ENCODE results near the gene PIGP.
"Not testable (repeated sequence)": the region's sequence is repeated elsewhere in the genome, so short reads cannot be mapped to it uniquely, and the experiment has no call there.

PIGP gene

DNA sequence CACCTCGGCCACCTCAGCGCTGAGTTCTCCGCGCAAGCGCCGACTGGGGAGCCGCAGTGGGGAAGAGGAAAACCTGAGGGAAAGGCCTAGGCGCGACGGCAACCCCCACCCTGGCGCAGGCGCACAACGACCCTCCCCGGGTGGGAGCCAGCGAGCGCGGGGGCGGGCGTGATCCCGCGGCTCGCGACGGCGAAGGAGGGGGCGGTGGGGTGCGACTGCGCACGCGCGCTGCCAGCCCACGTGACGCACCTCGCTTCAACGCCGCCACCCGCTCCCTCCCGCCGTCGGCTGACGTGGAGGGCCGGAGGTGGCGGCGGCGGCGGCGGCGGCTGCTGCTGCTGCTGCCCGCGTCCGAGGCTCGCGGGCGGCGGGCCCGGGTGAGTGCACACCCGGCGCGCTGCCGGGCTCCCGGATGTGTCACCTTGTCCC, at the start of gene PIGP, which contains the start of gene TTC3:
Gene PIGP (minus strand): TSS at position 84 of the 429 bp plus-strand sequence. CDS start 556 bp downstream, outside the sequence.
Gene TTC3 (plus strand): TSS at position 267 of the 429 bp plus-strand sequence. CDS start 14,004 bp downstream, outside the sequence.
- peak; percentile 96 for DNase-seq

DNA sequence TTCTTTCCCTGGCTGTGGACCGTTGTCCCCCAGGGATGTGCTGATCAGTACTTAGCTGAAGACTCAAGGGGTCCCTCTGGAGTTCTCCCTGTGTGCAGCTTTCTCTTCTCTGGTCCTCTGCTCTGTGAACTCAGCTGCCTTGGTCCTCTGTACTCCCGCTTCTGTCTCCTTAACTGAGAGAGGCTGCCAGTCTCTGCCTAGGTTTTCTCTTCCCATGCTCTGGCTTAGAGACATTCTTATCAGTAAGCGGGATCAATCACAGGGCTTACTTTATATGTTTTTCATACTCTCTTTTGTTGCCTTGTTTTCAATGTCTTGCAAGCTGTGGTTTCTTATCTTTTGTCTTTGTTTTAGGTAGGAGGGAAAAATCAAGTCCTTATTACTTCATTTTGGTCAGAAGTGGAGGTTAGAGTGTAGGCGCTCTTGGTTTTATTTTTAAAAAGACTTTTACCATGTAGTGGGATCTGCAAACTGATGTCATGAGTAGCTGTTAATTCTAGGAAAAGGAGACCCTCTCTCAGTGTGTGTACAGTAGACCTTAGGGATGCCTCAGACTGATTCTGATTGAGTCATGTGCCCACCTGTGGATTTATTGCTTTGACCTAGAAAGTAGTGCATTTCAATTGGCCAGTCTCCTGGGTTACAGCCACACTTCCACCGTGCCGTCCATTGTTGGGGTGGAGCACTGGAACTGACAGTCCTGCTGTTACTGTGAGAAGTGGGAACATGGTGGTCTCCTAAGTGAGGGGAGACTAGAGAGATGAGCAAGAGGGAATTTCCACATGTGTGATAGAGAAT, 46.7 kb upstream of the PIGP start:
- no peak for DNase-seq

DNA sequence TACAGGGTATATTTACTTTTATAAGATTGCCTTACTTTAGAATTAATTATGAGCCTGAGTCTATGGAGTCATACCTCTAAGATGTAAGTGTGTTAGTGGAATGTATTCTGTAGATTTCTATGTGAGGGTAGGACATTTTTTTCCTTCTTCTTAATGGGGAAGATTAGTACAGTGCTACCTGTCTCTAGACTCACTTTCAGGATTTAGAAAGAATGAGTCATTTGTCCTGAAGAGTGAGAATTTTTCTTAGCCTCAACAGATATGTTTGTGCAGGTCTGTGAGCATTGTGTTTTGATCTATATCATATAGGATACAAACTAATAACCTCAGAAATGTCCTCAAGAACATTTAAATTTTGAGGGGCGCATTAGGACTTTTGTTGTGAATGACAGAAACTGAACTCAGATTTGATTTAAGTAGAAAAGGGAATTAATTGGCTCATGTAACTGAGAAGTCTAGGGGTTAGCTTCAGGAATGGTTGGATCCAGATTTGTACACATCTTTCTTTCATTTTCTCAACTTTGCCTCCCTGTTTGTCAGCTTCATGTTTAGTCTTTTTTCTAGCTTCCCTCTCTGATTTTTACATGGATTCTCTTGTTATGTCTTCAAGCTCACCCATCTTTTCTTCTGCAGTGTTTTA, 45.4 kb upstream of the PIGP start:
- no peak for DNase-seq

DNA sequence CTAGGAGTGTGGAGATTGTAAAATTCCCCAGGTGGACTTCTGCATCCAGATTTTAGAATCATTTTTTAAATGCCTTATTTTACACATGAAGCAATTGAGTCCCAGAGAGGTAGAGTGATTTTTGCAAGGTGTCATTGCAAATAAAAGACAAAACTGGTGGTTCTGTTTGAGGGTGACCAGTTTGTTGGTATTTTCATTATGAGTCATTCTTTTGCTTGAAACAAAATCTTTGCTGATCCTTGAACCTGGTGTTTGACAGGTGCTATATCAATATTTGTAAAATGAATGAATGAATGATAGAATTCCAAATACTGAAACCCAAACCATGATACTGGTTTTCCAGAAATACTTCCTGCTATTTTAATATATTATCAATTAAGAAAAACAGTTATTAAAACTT, 44.3 kb upstream of the PIGP start:
- no peak for DNase-seq

DNA sequence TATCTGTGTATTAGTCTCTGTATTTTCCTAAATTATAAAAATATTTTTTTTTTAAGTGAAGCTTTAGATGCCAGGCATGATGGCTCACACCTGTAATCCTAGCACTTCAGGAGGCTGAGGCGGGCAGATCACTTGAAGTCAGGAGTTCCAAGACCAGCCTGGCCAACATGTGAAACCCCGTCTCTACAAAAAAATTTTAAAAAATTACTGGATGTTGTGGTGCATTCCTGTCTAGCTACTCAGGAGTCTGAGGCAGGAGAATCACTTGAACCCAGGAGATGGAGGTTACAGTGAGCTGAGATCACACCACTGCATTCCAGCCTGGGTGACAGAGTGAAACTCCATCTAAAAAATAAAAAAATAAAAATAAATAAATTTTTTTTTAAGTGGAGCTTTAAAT, 43.6 kb upstream of the PIGP start:
- not testable (repeated sequence) for DNase-seq

DNA sequence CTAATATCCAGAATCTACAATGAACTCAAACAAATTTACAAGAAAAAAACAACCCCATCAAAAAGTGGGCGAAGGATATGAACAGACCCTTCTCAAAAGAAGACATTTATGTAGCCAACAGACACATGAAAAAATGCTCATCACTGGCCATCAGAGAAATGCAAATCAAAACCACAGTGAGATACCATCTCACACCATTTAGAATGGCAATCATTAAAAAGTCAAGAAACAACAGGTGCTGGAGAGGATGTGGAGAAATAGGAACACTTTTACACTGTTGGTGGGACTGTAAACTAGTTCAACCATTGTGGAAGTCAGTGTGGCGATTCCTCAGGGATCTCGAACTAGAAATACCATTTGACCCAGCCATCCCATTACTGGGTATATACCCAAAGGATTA, 41.4 kb upstream of the PIGP start:
- not testable (repeated sequence) for DNase-seq

DNA sequence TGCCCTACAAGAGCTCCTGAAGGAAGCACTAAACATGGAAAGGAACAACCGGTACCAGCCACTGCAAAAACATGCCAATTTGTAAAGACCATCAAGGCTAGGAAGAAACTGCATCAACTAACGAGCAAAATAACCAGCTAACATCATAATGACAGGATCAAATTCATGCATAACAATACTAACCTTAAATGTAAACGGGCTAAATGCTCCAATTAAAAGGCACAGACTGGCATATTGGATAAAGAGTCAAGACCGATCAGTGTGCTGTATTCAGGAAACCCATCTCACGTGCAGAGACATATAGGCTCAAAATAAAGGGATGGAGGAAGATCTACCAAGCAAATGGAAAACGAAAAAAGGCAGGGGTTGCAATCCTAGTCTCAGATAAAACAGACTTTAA, 38.2 kb upstream of the PIGP start:
- not testable (repeated sequence) for DNase-seq

DNA sequence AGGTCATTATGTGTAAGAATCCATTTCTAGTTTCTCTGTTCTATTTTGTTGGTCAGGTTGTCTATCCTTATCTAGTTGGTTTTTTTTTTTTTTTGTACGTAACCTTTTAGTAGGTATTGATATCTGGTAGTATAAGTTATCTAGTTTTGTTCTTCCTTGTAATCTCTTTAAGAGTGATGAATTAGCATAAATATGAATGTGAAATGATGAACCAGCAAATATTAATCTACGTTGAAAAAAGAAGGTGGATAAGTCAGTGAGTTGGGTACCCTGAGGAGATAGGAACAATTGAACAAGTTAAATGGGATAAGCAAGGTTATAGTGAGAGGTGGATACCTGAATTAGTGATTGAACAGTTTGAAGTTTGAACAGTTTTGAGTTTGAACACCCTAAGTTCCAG, 34.1 kb upstream of the PIGP start:
- DNase-seq = no peak

DNA sequence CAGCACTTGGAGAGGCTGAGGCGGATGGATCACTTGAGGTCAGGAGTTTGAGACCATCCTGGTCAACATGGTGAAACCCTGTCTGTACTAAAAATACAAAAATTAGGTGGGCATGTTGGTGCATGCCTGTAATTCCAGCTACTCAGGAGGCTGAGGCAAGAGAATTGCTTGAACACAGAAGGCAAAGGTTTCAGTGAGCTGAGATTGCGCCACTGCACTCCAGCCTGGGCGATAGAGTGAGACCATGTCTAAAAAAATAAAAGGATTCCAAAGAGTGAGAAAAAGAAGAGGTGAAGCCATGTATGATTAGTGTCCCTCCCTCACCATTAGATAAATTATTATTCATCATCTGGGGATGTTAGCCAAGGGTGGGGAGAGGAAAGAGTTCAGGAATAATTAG, 29.9 kb upstream of the PIGP start:
- DNase-seq = not testable (repeated sequence)

DNA sequence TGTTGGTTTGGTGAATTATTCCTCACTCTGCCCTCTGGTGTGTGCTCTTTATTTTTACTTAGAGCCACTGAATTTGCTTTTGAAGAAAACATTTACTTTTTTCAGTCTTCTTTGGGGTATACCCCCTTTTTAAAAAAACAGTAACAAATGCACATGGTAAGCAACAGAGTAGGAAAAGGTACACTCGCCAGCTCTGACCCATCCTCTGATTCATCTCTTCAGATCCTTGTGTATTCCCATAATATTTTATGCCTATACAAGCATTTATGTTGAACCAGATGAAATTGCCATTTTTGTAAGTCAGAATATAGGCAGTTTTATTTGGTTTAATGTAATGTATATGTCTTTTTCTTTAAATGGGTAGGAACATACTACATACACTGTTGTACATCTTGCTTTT, 28.5 kb upstream of the PIGP start:
- no peak for DNase-seq

DNA sequence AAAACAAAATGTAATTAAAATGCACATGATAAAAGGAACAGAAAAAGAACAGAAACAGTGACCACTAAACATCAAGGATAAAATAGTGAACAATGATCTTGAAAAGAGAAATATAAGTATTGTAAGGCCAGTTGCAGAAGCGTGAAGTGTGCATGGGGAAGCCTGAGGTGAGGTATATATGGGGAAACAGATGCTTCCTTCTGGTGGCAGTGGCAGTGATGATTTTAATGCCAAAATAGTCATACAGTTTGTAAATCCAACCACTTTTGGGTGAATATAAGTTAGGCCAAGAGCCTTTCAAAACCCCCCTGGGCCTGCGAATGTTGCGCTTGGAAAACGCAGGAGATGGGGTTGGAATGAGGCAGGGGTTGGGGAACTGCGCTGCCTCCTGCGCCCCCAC, 27.4 kb upstream of the PIGP start:
- DNase-seq = no peak

DNA sequence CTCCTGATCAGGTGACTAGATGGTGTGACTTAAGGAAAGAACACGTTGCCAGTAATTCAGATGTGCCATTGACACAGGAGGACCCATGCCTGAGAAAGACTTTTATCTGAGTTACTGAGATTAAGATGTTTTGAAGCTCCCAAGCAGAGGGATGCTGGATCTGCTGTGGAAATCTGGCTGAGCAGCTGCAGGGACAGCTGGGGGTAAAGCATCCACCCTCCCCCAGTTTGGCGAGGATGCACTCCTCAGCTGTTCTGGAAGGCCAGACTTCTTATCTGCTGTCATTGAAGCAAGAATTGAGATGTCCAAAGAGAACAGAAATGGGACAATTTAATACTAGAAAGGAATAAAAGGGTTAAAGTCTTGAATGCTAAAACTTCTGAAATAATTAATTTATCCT, 25.9 kb upstream of the PIGP start:
- DNase-seq = no peak

DNA sequence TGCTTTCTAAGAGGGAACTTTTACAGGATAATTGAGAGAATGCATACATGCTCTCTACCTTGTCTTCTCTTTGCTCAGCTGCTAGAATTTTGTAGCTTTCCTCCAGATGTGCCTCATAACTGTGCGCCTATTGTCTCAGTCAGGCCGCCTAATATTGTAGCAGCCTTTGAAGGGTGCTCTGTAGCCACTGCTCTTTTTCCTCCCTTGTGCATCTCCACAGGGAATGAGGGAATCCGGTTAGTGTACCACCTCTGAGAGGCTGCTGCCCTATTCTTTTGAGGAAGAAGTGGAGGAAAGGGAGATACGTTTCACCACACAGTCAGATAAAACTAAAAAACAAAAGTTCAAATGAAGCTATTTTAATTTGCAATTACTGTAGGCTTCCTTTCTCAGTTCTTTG, 22.9 kb upstream of the PIGP start:
- no peak for DNase-seq

DNA sequence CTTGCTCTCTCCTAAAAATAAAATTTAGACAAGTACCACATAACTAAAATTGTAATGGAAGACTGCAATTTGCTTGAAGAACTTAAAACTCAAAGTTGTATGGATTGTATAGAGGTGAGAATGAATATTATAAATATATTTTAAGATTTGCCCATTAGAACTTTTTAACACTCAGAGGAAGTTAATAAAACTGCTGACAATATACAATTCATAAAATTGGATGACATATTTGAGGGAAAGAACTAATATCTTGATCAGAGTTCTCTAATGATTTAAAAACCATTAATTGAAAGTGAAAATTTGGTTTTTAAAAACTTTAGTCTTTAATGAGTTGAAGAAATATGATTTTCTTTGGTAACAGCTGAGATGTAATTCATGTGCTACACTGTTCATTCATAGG, 21.1 kb upstream of the PIGP start:
- no peak for DNase-seq

DNA sequence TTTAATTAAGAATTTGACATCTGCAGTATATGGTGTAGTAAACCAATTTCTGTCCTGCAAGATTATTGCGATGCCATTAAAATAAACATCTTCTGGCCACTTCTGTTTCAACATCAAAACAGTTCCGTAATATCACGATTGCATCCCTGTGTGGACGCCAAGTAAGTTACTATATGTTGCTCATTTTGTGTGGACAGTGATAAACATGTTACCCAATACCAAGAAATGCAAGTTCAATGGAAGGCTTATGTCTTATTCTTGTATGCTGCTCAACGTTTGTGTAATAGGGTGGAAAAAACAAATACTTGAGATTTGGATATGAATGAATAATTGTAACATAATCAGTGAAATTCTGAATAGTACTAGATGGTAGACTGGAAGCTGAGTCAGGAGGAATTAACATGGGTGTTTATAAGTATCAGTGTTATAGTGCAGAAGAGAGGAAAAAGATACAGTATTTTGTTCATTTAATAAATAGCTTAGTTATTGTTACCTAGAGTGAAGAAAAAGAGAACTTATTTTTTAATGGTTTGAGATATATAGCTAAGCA, 15.4 kb upstream of the PIGP start:
- DNase-seq = no peak

DNA sequence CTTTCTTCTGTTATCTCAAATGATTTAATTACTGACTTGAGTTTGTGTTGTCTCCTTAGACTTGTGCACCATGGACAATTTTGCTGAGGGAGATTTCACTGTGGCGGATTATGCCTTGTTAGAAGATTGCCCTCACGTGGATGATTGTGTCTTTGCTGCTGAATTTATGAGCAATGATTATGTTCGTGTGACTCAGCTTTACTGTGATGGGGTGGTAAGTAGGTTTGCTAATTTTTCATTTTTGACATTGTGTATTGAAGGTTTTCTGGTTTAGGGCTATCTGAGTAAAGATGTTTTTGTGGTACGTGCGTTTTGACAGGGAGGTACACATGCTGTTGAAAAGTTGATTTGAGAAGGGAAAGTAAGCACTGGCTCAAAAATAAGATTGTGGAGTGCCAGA, 14.3 kb upstream of the PIGP start:
- peak; percentile 60 for DNase-seq

DNA sequence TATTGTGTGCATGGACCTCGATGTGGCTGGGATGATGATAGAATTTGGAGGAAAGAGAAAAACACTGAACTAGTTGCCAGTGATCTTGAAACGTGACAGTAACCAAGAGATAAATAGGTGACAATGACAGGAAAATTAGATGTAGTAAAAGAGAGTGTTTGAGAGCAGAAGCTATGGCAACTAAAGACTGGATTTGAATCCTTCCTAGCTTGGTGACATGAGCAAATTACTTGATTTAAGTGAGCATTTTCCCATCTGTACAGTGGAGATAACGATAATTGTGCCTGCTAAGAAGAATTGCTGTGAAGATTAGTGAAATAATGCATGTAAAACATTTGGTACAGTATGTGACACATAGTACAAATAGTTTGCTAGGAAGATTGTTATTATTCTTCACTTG, 12.9 kb upstream of the PIGP start:
- DNase-seq = no peak

DNA sequence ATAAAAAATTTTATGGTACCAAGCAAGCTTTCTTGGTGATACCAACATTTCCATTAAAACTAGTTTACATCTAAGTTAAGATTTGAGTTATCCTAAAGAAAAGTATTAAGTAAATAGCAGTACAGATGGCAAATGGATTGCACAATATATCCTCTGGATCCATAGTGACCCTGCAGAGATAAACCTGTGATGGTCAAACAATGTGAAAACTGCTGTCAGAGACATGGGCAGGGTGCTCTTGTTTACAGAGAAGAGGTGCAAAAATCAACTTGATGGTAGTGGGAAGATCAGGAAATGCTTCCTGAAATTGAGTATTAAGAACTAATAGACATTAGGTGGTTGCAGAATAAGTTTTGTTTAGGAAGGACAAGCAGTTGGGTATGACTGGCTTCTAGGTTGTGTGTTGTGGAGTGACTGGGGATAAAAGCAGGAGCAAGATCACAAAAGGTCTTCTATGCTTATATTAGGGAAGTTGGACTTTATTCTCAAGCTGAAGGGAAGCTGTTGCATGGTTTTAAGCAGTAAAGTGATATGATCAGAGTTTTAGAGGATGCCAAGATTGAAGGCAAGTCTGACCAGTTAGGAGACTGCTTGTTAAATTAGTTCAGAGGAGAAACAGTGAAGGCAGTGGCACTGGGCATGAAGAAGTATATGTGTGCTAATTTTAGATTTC, 10.1 kb upstream of the PIGP start:
- no peak for DNase-seq

DNA sequence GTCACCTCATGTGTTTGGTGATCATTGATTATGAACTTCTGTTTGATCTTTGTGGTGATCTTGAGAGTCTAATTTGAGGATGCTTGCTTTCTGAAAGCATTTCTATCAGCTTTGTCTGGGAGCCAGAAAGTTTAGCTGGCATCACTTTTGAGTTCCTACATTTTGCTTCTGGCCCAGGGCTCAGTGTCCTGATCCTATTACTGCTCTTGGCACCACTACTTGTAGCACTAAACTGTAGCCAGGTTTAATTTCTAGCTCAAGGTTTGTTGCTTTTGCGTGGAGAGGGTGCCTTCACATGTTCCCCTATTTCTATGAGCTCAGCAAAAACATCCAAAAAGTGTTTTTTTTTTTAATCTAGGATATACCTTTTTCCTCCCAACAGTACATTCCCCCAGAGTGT, 9.5 kb upstream of the PIGP start:
- DNase-seq = no peak

DNA sequence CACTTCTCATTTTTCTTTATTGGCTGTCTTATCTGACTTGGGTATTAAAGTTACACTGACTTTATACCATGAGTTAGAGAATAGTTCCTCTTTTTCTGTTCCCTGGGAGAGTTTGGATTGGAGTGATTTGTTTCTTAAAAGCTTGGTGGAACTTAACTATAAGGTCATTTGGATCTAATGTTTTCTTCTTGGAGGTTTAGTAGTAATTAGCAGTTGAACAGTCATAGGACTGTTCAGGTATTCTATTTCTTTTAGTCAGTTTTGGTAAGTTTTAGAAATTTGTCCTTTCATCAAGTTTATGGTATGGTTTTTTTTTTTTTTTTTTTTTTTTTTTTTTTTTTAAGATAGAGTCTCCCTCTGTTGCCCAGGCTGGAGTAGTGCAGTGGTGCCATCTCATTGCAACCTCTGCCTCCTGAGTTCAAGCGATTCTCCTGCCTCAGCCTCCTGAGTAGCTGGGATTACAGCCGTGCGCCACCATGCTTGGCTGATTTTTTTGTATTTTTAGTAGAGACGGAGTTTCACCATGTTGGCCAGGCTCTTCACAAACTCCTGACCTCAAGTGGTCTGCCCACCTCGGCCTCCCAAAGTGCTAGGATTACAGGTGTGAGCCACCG, 6.4 kb upstream of the PIGP start:
- DNase-seq = no peak

DNA sequence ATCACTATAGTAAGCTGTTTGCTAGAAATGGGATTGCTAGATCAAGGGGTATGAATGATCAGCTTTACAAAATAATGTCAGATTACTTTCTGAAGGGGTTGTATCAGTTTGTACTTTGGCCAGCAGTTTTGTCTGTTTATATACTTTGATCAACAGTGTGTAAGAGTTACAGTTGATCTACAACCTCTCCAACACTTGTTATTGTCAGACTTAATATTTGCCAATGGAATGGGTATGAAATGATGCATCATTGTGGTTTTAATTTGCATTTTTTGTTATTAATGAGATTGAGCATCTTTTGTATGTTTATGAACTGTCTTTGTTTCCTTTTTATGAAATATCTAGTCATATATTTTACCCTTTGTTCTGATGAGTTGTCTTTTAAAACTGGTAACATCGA, 4.5 kb upstream of the PIGP start:
- no peak for DNase-seq

DNA sequence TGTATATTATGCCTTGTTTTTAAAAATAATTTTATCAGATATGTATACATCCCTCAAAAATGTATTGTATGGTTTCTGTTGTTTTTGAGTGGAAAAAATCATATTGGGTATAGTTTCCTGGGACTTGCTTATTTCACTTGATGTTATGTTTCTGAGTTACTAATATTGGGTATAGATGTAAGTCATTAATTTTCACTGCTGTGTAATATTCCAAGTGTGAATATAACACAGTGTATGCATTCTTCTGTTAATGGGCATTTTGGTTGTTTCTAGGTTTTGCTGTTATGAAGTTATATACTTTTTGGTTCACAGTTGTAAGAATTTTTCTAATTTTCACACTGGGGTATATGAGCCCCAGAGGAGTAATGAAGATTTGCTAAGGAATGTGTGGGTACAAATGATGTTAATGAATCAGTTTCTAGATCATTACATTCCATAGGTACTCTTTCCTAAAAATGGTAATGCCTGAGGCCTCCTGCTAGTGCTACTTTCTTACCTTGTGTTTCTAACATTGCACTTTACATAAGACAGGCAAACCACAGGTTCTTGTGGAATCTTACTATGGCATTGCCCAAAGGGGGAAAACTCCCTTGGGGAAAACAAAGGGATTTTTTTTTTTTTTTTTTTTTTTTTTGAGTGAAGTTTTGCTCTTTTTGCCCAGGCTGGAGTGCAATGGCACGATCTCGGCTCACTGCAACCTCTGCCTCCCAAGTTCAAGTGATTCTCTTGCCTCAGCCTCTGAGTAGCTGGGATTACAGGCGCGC, 3.4 kb upstream of the PIGP start:
- no peak for DNase-seq

Data from fibroblast of skin of right quadriceps (primary cell).